Measurements from ENCODE around the gene ILF3.
"Not testable (repeated sequence)": the region's sequence is repeated elsewhere in the genome, so short reads cannot be mapped to it uniquely, and the experiment has no call there.

The ILF3 gene

DNA sequence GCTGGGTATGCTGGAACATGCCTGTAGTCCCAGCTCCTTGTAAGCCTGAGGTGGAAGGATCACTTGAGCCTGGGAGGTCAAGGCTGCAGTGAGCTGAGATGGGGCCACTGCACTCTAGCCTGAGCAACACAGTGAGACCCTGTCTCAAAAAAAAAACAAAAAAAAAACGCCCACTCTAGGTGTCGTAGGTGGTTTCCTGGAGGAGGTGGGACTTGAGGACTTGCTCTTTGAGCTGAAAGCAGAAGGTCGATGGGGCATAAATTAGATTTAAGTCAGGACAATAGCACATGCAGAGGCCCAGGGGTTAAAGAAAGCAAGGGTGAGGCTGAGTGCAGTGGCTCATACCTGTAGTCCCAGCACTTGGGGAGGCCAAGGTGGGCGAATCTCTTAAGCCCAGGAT is 12.9 kb upstream of the ILF3 start:
- DNase-seq: no peak
- intact Hi-C loops (cut with DNase I): no loop called here

DNA sequence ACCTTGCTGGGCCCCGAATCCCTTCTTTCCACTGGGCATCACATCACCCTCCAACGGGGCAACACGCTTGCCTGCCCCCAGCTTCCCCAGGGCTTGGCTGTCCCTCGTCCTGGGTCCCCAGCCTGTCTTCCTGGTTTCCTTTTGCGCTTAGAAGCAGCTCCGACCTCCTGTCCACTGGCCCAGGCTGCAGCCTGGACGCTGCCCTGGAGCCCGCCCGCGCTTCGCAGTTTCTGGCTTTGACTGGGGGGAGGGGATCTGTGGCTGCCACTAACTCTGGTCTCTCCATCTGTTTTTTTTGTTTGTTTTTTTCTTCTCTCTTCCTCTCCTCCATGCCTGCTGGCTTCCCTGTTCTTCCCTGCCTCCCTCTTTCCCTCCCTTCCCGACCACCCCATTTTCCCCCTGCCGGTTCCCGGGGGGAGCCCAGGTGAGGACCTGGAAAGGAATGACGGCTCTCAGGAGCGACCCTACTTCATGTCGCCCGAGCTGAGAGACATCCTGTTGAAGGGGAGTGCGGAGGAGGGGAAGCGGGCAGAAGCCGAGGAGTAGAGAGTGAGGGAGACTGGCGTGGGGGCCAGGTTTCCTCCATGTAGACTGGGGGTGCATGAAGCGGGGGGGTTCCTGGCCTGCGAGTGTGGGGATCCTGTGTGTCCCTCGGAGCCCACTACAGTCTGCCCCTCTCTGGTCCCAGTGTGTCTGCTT is 11.5 kb upstream of the ILF3 start:
- peak in 1 of 10 donors; percentile 80 for DNase-seq
- intact Hi-C loops (cut with DNase I): no loop called here

DNA sequence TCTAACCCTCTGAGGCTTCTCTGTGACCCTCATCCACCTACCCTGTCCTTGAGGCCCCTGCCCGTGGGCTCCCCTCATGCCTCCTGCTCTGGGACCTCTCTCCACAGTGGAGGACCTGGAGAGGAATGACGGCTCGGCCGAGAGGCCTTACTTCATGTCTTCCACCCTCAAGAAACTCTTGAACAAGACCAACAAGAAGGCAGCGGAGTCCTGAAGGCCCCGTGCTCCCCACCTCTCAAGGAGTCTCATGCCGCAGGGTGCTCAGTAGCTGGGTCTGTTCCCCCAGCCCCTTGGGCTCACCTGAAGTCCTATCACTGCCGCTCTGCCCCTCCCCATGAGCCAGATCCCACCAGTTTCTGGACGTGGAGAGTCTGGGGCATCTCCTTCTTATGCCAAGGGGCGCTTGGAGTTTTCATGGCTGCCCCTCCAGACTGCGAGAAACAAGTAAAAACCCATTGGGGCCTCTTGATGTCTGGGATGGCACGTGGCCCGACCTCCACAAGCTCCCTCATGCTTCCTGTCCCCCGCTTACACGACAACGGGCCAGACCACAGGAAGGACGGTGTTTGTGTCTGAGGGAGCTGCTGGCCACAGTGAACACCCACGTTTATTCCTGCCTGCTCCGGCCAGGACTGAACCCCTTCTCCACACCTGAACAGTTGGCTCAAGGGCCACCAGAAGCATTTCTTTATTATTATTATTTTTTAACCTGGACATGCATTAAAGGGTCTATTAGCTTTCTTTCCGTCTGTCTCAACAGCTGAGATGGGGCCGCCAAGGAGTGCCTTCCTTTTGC is 10.8 kb upstream of the ILF3 start:
- DNase-seq: no peak
- intact Hi-C loops (cut with DNase I): no loop called here

DNA sequence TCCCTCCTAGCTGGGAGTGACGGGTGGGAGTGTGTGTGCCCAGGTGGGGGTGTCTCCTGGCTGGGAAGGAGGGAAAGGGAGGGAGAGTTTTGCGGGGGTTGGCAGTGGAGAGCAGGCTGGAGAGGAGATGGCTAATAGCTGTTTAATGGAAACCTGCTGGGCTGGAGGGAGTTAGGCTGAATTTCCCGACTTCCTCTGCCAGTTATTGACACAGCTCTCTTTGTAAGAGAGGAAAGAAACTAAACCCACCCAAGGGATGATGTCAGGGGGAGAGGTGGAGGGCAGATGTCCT is 10.2 kb upstream of the ILF3 start:
- DNase-seq: no peak
- intact Hi-C loops (cut with DNase I): loop anchor here (1.0 kb wide), 1 partner anchor 63 kb away; no protein-coding TSS in a partner anchor

DNA sequence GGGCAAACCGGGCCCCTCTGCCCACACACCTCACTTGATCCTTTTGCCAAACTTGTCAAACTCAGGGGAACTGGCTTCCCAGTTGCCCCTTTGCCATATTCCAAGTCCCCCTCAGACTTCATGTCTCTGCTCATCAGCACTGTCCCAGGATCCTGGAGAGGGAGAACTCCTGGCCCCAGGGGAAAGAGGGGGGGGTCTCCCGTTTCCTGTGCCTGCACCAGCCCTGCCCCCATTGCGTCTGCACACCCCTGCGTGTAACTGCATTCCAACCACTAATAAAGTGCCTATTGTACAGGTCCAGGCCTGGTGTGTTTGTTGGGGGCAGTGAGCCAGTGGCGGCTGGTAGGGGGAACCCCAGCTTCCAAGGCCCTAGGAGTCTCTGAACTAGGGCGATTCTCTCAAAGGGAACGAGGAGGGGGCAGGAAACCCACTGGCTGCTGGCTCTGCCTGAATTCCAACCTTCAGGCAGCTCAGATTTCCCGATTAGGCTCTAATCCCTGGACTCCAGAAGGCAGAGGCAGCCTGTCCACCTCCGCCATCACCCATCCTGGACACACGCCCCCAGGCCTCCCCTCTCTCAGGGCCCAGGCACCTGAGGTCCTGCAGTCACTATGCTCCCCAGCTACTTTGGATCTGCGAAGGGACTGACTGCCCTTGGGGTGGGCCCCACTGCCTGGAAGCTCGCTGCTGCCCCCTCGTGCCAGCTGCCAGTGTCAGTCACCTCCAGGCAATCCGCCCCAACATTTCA is 9.7 kb upstream of the ILF3 start:
- intact Hi-C loops (cut with DNase I): loop anchor here (1.0 kb wide), 1 partner anchor 63 kb away; no protein-coding TSS in a partner anchor
- peak; percentile 70 to 98 (median 86) for DNase-seq

DNA sequence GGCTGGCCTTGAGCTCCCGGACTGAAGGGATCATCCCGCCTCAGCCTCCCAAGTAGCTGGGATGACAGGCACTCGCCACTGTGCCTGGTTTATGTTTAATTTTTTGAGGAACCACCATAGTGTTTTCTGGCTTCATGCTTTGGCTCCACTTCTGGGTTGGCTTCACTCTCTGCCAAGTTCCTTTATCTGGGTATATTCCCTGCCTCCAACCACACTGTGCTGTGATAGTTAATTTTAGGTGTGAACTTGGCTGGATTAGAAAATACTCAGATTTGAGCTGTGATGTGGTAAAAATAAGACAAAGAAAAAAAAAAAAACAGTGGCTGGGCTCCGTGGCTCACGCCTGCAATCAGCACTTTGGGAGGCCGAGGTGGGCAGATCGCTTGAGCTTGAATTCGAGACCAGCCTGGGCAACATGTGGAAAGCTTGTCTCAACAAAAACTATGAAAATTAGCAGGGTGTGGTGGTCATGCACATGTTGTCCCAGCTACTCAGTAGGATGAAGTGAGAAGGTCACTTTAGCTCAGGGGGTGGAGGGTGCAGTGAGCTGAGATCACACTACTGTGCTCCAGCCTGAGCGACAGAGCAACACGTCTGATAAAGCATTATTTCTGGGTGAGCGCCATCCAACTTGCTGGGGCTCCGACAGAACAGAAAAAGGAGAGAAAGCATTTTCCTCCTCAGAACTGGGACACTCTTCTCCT is 7.5 kb upstream of the ILF3 start:
- intact Hi-C loops (cut with DNase I): no loop called here
- DNase-seq: peak in 2 of 10 donors; percentile 10 to 87

DNA sequence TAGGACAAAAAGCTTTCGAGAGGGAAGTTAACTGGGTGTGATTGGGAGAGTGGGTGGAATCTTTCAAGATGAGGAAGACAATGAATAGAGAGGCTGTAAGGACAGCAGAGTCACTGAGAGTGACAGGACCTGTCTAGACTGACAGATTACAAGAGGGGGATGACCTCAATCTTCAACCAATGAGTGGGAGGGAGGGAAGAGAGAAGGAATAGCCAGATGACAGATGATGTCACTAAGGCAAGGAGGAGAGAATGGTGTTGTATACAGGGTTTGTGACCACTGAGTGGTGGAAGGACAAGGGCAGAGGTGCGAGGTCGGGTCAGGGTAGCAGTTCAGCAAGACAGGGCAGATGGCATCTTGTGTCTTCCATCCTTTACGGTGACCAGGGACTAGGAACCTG is 5.8 kb upstream of the ILF3 start:
- intact Hi-C loops (cut with DNase I): no loop called here
- DNase-seq: no peak

DNA sequence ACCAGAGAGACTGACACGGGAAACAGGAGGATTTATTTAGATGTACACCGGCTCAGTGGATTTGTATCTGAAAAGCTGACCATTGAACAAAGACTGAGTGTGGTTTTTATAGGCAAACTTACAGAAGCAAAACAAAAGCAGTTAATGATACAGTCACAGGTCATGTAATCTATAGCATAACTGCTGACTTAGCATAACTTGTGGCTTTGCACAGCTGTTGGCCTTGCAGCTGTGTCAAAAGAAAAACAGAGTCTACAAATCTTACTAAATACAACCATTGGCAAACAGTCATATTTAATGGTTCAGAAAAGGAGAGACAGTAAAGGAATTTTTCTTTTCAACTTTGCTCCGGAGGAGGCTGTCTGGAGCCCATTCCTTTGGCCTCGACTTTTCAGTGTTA is 2.3 kb upstream of the ILF3 start:
- no peak for DNase-seq
- intact Hi-C loops (cut with DNase I): loop anchor here (5.0 to 10.0 kb wide), 2 partner anchors 85 to 147 kb away; partner anchors contain the start of genes CDKN2D, KEAP1 and KRI1

DNA sequence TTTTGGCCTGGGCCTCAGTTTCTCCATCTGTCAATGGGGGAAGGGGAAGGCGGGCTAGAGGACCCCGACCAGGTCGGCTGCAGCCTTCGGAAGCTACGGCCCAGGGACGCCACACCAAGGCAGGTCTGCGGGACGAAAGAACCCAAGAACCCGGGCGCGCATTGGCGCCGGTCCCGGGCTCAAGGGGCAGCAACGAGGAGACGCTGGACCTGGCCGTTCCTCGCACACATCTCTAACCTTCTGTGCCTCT is 739 bp upstream of the ILF3 start:
- no peak for DNase-seq
- intact Hi-C loops (cut with DNase I): loop anchor here (5.0 to 10.0 kb wide), 2 partner anchors 86 to 149 kb away; partner anchors contain the start of genes CDKN2D, KEAP1 and KRI1

DNA sequence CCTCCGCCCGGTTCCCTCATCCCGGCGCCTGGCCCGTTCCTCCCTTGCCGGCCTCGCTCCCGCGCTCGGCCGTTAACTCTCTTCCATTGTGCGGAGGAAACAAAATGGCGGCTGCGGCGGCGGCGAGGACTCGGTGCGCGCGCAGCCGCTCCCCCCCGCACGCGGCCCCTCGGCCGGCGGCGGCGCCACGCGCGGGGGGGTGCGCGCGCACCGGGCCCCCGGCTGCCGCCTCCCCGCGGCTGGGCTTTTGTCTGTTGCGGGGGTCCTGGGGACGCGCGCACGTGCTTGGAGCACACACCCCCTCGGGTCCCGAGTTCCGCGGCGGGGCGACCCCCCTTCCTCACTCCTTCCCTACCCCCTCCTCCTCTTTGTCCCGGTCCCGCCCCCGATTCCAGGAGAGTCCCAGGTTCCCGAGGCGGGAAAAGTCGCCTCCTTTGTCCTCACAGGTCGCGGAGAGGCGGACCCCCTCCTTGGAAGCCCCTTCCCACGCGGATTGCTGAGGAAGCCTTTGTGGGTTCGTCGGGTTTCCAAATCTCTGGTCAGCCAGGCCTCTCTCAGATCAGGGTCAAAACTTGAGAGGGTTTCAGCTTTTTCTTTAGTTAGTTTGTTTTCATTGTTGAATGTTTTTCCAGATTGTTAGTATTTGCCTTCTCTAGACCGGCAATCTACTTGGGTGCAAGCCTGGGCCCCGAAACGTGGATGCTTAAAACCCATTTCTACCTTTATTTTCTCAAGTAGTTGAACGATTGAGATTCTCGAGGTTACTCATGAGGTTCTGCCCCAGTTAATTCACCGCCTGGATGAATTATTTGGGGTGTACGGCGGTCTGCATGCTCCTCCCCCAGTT is 687 bp downstream of the ILF3 start:
- DNase-seq: peak in 4 of 10 donors; percentile 27 to 87 (median 54)
- intact Hi-C loops (cut with DNase I): loop anchor here (2.0 to 10.0 kb wide), 3 partner anchors 46 to 150 kb away; partner anchors contain the start of genes CDKN2D, KEAP1, KRI1 and QTRT1

DNA sequence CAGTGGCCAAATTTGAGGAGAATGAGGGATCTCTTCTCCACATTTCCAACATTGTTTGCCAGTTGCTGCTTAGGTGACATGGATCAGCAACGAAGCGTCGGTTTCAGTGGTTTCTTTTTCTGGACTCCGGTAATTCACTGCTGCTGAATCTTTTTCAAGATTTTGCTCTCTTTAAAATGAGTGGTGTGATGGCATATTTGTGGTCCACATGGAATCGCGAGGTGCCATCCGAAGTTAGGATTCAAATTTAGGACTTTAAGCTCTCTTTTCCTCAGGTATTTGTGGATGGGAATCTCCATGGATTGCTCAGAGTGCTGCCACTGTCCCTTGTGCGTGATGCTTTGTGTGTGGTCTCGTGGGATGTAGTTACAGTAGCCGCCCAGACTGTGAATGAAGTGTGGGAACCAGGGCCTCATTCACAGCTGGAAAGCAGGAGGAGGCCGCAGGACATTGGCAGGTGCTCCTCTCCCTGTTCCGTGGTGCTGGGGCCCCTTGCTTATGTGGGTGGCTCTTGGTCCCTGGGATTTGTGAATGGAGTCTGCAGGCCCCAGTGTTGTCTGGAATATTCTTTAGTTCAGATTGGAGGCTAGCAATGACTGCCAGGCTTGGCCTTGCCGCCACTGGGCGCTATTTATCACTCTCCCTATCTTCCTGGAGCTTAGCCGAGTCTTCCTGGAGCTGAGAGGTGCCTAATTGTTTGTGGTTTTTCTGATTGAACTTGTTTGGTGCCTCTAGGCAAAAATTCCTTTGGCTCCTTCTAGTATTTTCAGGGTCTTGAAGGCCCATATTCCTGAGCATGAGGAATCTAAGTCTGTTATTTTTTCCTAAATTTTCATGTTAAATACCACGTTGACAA is 1.5 kb downstream of the ILF3 start:
- intact Hi-C loops (cut with DNase I): loop anchor here (2.0 to 10.0 kb wide), 2 partner anchors 45 to 151 kb away; partner anchors contain the start of genes KEAP1 and QTRT1
- no peak for DNase-seq

DNA sequence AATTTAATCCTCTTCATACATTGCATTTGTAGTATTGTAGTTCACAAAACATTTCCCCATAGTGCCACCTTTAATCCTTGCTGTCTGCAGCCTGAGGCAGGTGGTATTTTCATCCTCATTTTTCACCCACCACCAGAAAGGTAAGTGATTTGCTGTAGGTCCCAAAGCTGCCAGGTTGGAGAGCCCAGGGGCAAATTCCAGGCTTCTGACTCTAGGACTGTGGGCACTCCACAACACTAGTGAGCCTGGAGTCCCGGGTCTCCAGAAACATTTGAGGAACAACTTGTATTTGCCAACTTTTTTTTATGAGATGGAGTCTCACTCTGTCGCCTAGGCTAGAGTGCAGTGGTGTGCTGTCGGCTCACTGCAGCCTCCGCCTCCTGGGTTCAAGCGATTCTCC is 6.2 kb downstream of the ILF3 start:
- intact Hi-C loops (cut with DNase I): no loop called here
- DNase-seq: no peak

DNA sequence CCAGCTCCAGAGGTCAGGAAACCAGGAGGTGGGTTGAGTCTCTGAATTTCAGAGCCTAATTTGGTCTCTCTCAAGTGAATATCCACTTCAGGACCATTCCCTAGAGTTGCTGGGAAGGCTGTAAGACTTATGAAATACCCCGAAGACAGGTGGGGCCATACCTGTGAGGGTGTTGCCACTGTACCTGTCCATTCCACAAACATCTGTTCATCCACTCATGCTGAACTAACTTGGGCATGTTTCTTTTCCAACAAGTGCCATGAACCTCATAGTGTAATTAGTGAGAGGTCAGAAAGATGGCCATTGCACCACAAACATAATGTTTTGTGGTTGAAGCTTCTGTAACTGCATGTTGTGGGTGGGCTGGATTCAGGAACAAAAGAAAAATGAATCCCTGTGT is 7.8 kb downstream of the ILF3 start:
- intact Hi-C loops (cut with DNase I): no loop called here

DNA sequence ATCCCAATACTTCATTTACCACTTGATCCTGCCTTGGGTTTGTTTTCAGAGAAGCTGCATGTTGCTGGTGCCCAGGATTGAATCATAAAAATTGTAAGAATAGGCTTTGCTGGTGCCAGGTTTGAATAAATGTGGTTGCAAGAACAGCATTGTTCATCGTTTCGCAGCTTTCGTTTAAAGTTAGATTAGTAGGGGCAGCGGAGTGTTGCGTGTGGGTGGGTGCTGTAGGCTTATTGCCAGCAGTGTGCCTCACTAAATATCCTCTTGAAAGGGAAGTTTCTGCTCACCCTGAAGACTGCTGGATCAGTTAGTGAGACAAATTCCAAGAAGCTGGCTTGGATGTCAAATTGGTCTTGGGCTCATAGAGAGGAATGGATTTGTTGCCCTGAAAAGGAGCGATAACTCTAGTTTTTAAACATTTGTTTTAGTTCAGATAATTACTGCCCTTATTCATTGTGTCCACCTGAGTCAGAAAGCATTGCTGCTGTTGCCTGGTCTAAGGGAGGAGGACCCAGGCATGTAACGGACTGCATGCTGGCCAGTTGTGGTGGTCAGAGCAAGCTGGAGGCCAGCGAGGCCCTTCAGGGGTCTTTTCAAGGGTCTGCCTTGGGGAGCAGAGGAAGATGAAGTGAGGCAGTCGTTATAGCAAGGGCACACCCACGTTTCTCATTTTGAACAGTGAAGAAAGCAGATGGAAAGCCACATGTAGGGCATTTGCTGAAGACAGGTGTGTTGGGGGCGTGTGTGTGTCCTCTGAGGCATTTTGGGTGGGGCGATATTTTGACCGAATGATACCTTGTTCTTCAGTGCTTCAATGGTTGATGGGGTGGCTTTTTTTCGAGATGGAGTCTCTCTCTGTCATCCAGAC is 8.5 kb downstream of the ILF3 start:
- DNase-seq: peak in 1 of 10 donors; percentile 37
- intact Hi-C loops (cut with DNase I): no loop called here

More for the DNA sequence above, 7.8 kb downstream of the ILF3 start:
- DNase-seq: no peak

DNA sequence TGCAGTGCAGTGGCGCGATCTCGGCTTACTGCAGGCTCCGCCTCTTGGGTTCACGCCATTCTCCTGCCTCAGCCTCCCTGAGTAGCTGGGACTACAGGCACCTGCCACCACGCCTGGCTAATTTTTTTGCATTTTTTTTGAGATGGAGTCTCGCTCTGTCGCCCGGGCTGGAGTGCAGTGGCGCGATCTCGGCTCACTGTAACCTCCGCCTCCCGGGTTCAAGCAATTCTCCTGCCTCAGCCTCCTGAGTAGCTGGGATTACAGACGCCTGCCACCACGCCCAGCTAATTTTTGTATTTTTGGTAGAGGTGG is 9.1 kb downstream of the ILF3 start:
- intact Hi-C loops (cut with DNase I); DNase-seq: not testable (repeated sequence)

DNA sequence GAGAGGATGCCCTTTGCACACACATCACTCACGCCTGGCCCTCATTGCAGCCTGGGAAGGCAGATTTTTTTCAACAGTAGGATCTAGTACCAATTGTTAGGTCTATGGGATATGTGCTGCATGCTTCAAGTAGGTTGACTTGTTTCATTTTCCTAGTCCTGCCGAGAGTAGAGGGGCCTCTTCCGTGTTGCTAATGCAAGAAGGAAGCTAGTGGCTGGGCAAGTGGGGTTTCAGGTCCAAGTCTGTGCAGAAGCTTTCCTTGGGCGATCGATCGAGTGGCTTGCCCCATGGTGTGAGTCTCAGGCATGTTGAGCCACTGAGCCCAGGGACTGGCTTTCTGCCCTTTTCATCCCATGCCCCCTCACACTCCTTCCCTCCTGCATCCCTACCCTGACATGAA is 13.7 kb downstream of the ILF3 start:
- intact Hi-C loops (cut with DNase I): no loop called here
- DNase-seq: peak in 1 of 10 donors; percentile 33

DNA sequence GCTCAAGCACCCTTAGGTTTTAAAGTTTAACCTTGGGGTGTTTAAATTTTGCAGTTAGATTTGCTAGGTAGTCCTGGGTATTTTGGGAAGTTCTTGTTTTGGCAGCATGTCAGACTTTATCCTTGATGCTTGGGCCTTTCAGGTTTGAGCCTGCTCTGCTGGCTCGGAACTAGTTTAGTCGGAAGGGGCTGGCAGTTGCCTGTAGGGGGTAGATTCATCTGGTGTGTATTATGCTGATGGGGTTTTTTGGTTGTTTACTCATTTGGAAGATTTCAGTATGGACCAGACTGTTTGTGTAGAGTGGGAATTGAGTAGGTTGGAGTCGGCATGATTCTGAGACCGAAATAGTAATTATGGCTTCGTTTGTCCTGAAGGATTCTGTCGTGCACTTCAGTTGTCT is 15.1 kb downstream of the ILF3 start:
- peak in 1 of 10 donors; percentile 20 for DNase-seq
- intact Hi-C loops (cut with DNase I): no loop called here

DNA sequence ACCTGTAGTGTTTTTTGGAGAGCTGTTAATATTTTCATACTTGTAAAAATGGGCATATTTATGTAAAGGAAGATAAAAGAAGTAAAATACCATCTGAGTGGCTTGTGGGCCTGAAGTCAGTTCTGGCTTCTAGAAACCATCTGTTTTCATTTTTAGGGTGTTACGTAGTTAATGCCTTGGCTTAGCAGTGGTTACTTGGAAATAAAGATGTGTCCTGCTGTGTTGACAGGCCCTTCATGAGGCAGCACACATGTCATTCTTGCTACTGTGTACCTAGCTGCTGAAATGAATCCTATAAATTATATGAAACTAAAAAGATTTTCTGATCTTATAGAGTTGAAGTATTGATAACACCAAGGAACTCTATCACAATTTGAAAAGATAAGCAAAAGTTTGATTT is 16.0 kb downstream of the ILF3 start:
- no peak for DNase-seq
- intact Hi-C loops (cut with DNase I): no loop called here

All from posterior cingulate gyrus (tissue), 11 donors.